Upper lobe of right lung (tissue), 1 donor: ENCODE measurements around the gene RALY. TPM values are rescaled to one million over a fixed set of nuclear protein-coding genes. Genes with fewer than 3 reads are reported as not detected.

ENCODE experiments used
- ATAC-seq: fragments of 200-7000 bp; cut with Tn5 transposase; one replicate; pipeline ENCODE4 v1.9.1; 2020; ENCODE audit warnings: mild to moderate bottlenecking, moderate library complexity
- DNase-seq: peaks from one replicate; pipeline ENCODE4 v3.0.0-alpha.2; 2020
- H3K27ac ChIP-seq: fragments of 200-600 bp; one replicate; pipeline ENCODE4 v1.8.0; 2022
- H3K27me3 ChIP-seq: fragments of 200-600 bp; one replicate; pipeline ENCODE4 v1.8.0; 2022; ENCODE audit warnings: mild to moderate bottlenecking
- H3K36me3 ChIP-seq: fragments of 200-600 bp; one replicate; pipeline ENCODE4 v1.8.0; 2022
- H3K4me1 ChIP-seq: fragments of 200-600 bp; one replicate; pipeline ENCODE4 v1.8.0; 2022
- H3K4me3 ChIP-seq: fragments of 200-600 bp; one replicate; pipeline ENCODE4 v1.8.0; 2022; ENCODE audit warnings: mild to moderate bottlenecking
- H3K9me3 ChIP-seq: fragments of 200-600 bp; one replicate; pipeline ENCODE4 v1.8.0; 2022
- CTCF ChIP-seq: fragments of 200-600 bp; IDR thresholded peaks from one replicate; pipeline ENCODE4 v1.8.0; 2022; ENCODE audit warnings: antibody characterized with exemption
- intact Hi-C: fragments of 100-400 bp; cut with DNase I; formaldehyde crosslinking; loops from one replicate; pipeline ENCODE4 v1.11.0; 2022
- long read RNA-seq: library from polyadenylated mRNA; unstranded; transcript quantifications from one replicate; pipeline ENCODE4 v2.0.0, GENCODE V29; 2021
- total RNA-seq: library from RNA; stranded (reverse); fragmentation: NEBNext Ultra II Directional; extraction: Animal tissue kit (Norgen Biotek cat#: 25700); gene quantifications from one replicate; pipeline ENCODE4 v1.2.1, GENCODE V29; 2021
- donor health status: DM: no; HTN: yes; CAD: no; lungs with severe emphysema.

The RALY gene
- total RNA-seq, result 130 TPM
- long read RNA-seq, full-length matches to known transcripts, result 246 of 309 reads
- long read RNA-seq, partial matches to known transcripts, result 25 of 309 reads
- long read RNA-seq, other reads (novel, unspliced or antisense), result 38 of 309 reads

DNA sequence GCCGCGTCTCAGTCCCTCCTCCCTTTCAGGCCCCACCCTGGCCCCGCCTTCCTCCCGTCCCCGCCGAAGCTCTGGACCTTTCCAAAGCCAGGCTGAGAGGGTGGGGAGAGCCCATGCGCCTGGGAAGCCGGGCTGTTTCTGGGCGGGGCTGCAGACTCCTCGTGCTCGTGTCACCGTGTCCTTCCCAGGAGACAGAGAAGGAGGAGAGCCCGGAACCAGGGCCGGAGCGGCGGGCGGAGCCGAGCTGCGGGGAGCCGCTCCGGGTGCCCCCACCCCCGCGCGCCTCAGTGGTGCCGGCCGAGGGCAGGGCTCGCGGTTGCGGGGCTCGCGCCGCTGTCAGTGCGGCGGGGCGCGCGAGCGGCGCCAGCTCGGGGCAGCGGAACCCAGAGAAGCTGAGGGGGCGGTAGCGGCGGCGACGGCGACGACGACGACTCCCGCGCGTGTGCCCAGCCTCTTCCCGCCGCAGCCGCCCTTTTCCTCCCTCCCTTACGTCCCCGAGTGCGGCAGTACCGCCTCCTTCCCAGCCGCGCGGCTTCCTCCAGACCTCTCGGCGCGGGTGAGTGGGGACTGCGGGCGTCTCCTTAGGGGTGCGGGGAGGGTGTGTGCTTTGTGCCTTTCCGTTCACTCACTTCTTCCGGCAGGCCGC is at the start of gene RALY:
Gene RALY, plus strand, starts transcription at position 336 of the 646 bp plus-strand sequence. CDS start 78,164 bp downstream, outside the sequence.
- Histone ChIP-seq H3K27me3 (no peaks in the 10 kb centered on the region), H3K36me3 (no peaks in the 10 kb centered on the region), H3K4me3 (peak within 1 kb of the TSS; percentile 84), H3K9me3 (no peaks in the 10 kb centered on the region), H3K27ac (peak within 1 kb of the TSS; percentile 93), H3K4me1 (peaks cover 44% of the 10 kb centered on the region)
- ATAC-seq (peak; percentile 91), DNase-seq (peak; percentile 99)
- intact Hi-C loops, result no loop called here
- no peak for TF ChIP-seq CTCF

- intact Hi-C loops, result no loop called here
These were observed 48.8 kb upstream of the RALY start for GRCh38 chr20:33944914-33945313.

DNA sequence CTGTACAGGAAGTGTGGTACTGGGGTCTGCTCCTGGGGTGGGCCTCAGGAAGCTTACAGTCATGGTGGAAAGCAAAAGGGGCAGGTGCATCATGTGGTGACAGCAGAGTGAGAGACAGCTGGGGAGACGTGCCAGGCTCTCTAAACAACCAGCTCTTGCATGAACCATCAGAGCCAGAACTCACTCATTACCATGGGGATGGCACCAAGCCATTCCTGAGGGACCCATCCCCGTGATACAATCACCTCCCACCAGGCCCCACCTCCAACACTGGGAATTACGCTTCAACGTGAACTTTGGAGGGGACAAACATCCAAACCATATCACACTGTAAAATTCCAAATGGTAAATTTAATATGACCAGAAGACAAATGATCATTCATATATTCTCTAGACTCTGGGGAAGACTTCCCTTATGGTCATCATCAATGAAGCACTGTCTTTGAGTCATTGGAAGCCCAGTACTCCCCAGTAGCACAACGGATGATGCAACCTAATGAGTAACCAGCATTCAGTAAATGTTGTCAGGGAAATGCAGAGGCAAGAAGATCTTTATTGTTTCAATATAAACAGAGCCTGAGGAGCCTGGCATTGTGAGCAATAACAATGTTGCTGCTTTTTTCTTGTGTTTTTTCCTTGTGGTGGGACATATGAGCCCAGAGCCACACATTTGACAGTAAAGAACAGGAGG is 48.2 kb upstream of the RALY start:
- Histone ChIP-seq H3K4me3 (no peak overlapping the region), H3K4me1 (no peaks in the 10 kb centered on the region), H3K27me3 (no peaks in the 10 kb centered on the region), H3K9me3 (peaks cover 12% of the 10 kb centered on the region), H3K36me3 (no peaks in the 10 kb centered on the region), H3K27ac (no peak overlapping the region)
- ATAC-seq (no peak), DNase-seq (no peak)
- intact Hi-C loops, result no loop called here
- no peak for TF ChIP-seq CTCF

More at GRCh38 chr20:33944914-33945313, 48.8 kb upstream of the RALY start:
- Histone ChIP-seq H3K27ac (no peak overlapping the region), H3K4me1 (no peaks in the 10 kb centered on the region), H3K4me3 (no peak overlapping the region), H3K27me3 (no peaks in the 10 kb centered on the region), H3K36me3 (no peaks in the 10 kb centered on the region), H3K9me3 (peaks cover 12% of the 10 kb centered on the region)
- TF ChIP-seq CTCF, result no peak
- no peak for ATAC-seq
- no peak for DNase-seq

DNA sequence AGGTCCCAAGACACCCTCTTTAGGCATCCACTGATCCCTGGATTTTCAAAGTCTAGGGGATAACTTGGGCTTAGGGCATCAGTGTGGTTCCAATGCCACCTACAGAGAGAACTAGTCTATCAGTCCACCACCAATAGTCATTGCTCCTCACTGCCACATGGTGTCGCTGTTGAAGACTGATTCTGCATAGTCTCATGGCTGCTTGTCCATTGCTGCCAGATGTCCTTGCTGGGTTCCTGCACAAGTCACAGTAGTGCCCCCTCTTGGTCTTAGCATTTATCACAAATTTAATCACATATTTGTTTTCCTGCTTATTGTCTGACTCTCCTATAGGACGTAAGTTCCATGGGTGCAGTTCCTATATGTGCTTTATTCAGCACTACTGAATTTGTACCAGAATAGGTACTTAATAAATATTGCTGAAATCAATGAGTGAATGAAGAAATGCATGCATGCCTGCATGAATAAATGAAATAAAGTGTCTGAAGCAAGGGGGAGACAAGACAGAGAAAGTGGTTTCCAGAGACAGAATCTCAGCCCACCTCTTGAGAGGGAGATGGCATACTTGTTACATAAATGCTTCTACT is 45.9 kb upstream of the RALY start:
- Histone ChIP-seq H3K4me1 (no peaks in the 10 kb centered on the region), H3K9me3 (peaks cover 12% of the 10 kb centered on the region), H3K36me3 (no peaks in the 10 kb centered on the region), H3K4me3 (no peak overlapping the region), H3K27me3 (no peaks in the 10 kb centered on the region), H3K27ac (no peak overlapping the region)
- DNase-seq (no peak), ATAC-seq (peak; percentile 75)
- intact Hi-C loops, result no loop called here
- TF ChIP-seq CTCF, result peak; percentile 52

DNA sequence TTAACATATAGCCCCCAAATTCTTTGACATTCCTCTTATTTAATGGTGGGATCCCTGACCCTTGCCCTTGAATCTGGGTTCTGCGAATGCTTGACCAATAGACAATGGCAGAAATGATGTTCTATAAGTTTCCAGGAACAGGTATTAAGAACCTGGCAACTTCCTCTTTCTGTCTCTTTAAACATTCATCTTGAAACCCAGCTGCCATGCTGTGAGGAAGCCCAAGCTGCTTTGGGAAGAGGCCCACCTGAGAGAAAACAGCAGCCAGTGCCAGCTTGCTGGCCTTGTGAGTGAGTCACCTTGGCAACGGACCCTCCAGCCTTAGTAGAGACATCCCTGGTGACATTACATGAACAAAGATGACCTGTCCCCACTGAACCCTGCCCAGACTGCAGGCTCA is 45.2 kb upstream of the RALY start:
- no peaks in the 10 kb centered on the region for H3K4me1 ChIP-seq
- no peak for ATAC-seq
- no peak for DNase-seq
- intact Hi-C loops, result no loop called here
- H3K4me3 ChIP-seq, result no peak overlapping the region
- no peak for TF ChIP-seq CTCF
- no peaks in the 10 kb centered on the region for H3K27me3 ChIP-seq
- H3K9me3 ChIP-seq, result peaks cover 12% of the 10 kb centered on the region
- no peaks in the 10 kb centered on the region for H3K36me3 ChIP-seq
- no peak overlapping the region for H3K27ac ChIP-seq
